Activated T-cell treated with anti-CD3 and anti-CD28 coated beads, Interleukin-2, amount 50 U/mL, for 1 hour (primary cell): ENCODE measurements around the gene BBOF1.
"Not testable (repeated sequence)": the region's sequence is repeated elsewhere in the genome, so short reads cannot be mapped to it uniquely, and the experiment has no call there.

Source experiments
- DNase-seq: peaks from one replicate; pipeline ENCODE4 v3.0.0-alpha.2; 2020

Gene BBOF1, protein sequence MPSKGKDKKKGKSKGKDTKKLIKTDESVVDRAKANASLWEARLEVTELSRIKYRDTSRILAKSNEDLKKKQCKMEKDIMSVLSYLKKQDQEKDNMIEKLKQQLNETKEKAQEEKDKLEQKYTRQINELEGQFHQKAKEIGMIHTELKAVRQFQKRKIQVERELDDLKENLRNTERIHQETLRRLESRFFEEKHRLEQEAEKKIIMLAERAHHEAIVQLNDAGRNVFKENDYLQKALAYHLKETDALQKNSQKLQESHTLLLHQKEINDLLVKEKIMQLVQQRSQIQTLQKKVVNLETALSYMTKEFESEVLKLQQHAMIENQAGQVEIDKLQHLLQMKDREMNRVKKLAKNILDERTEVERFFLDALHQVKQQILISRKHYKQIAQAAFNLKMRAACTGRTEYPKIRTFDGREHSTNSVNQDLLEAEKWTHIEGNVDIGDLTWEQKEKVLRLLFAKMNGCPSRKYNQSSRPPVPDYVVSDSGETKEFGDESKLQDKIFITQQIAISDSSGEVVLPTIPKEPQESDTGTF

DNA sequence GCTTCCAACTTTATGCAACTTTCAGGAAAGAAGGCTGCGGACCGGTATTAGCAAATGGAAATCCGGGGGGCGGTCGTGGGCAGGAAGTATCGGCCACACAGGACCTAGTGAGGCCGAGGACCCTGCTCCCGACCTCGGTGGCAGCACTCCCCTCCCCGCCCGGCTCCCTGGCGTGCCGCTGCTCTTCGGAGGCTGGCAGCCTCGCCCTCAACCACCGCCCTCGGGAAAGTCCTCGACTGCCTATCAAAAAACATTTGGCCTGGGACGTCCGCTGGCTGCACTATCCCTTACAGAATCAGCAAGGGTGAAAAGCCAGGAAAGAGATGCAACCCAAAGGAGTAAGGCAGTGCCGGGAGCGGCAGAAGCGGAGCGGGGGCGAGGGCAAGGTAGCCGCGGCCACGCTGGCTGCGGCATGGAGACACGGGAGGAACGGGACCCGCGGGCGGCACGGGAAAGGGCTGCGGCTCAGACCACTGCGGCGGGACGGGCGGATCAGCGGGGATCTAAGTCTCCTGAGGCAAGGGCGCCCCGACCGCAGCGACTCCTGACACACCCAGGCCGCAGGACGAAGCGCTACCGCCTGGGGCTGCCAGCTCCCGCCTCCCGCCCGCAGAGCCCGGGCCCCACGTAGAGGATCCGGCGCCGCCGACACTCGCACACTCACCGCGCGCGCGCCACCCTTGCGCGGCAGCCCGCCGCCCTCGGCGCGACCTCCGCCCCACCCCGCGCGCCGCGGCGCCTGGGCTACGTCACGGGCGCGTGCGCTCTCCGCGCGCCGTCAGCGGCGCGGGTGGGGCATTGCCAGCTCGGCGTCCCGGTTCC lies at the start of gene BBOF1, which contains the start of gene ENTPD5:
TSS of gene BBOF1 (plus strand) at position 764 of the 822 bp plus-strand sequence. CDS start 130 bp downstream, outside the sequence.
TSS of gene ENTPD5 (minus strand) at position 703 of the 822 bp plus-strand sequence. CDS start 31,186 bp downstream, outside the sequence.
- peak; percentile 87 for DNase-seq

GRCh38 chr14:73973497-73973896 lies 45.7 kb upstream of the BBOF1 start:
- DNase-seq: no peak

GRCh38 chr14:73976125-73976524 lies 43.0 kb upstream of the BBOF1 start:
- no peak for DNase-seq

- DNase-seq: no peak
These were observed 41.3 kb upstream of the BBOF1 start for GRCh38 chr14:73977896-73978295.

DNA sequence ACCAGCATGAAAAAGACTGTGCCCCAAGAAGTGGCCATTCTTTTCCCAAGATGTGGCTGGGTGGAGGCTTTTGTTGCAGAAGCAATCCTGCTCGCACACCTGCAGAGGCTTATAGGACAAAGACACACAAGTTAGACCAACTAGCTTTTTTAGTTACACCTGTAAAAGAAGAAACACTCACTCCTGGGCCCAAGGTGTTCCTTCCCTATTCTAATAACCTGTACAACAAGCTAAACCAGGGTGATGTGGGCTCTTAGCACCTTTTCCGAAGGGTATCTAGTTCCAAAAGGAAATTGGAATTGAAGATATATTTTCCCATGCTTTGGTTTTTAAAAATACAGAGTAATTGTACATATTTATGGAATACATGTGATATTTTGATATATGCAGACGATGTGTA lies 31.1 kb upstream of the BBOF1 start:
- DNase-seq: no peak

- DNase-seq: not testable (repeated sequence)
These were observed 30.5 kb upstream of the BBOF1 start for GRCh38 chr14:73988656-73989055.

DNA sequence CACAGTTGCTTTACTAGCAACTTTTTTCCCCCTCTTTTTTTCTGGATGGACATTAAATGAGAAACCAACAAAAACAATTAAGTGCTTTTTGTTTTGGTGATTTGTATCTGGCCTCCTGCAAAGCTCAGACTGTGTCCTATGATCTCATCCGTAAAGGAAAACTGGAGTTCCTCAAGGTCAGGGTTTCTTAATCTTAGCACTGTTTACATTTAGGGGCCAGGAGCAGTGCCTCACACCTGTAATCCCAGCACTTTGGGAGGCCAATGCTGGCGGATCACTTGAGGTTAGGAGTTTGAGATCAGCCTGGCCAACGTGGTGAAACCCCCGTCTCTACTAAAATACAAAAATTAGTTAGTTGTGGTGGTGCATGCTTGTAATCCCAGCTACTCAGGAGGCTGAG lies 28.1 kb upstream of the BBOF1 start:
- no peak for DNase-seq

DNA sequence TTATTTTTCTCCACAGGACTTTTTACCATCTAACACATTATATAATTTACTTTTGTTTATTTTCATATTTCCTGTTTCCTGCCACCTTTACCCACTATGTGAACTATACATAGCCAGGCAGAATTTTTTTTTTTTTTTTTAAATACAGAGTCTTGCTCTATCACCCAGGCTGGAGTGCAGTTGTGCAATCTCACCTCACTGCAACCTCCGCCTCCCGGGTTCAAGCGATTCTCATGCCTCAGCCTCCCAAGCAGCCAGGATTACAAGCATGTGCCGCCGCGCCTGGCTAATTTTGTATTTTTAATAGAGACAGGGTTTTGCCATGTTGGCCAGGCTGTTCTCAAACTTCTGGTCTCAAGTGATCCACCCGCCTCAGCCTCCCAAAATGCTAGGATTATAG lies 24.2 kb upstream of the BBOF1 start:
- not testable (repeated sequence) for DNase-seq

DNA sequence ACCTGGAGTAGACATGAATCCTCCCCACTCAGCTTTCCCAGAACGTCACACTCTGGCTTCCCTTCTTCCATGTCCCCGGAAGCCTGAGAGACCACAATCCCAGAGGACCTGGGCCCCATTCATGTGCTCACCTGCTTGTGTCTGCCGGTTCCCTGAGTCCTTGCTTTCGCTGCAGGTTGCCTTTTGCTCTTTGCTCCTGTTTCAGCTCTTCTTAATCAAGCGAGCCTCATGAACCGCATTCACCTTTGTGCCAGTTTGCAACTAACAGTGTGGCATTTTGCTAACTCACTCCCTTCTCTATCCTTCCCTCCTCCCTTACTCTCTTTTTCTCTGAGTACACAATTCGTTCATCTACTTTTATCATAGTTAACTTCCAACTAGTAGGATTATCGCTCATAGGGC lies 23.2 kb upstream of the BBOF1 start:
- no peak for DNase-seq

GRCh38 chr14:73996731-73997107 lies 22.4 kb upstream of the BBOF1 start:
- DNase-seq: no peak

GRCh38 chr14:73997108-73997943 lies 21.8 kb upstream of the BBOF1 start:
- no peak for DNase-seq

GRCh38 chr14:73997944-73998447 lies 21.2 kb upstream of the BBOF1 start:
- DNase-seq: no peak

GRCh38 chr14:73998726-73999125 lies 20.4 kb upstream of the BBOF1 start:
- no peak for DNase-seq

DNA sequence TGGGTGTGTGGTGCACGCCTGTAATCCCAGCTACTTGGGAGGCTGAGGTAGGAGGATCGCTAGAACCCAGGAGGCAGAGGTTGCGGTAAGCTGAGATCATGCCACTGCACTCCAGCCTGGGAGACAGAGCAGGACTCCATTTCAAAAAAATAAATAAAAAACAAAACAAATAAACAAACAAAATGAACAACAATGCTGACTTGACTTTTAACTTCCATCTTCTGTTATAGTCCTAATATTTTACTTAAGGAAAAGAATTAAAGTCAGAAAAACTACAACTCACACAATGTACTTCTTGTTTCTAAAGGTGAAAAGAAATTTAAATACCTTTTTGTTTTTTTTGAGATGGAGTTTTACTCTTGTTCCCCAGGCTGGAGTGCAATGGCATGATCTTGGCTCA lies 13.5 kb upstream of the BBOF1 start:
- not testable (repeated sequence) for DNase-seq

DNA sequence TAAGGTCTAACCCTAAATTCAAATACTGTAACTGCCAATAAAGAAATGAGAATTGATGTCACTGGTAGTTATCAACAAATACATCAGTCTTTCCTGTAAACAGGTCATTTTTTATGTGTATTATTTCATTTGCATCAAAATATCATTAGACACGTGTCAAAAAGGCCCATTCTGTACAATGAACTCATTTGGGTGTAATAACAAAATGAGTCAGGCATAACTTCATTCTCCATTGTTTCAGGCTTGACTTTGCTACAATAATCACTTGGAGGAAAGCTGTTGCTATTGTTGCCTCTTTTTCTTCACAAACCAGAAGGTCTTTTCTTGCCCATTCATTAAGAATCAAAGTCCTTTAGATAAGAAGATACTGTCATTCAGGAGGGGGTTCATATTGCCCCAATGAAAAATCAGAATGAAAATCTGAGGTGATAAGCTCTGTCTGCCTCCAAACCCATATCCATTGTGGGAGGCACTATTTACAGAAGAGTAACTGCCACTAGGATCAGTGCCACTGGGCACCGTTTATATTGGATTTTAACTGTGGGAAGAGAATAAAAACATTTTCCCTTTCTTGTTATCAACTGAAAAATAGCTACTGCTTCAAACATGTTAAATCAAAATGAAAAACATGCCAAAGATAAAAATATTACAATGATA lies 10.2 kb upstream of the BBOF1 start:
- DNase-seq: no peak

DNA sequence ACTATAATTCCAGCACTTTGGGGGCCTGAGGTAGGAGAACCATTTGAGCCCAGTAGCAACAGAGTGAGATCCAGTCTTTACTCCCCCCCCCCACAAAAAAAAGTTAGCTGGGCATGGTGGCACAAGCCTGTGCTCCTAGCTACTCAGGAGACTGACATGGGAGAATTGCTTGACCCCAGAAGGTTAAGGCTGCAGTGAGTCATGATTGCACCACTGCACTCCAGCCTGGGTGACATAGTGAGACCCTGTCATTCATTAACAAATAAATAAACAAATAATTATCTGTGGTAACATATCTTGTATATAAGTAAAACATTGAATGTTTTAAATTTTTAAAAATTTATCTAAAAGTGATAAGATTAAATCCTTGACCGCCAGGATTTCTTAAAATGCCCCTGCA lies 4.8 kb upstream of the BBOF1 start:
- DNase-seq: no peak

- no peak for DNase-seq
These were observed 4.0 kb upstream of the BBOF1 start for GRCh38 chr14:74015176-74015575.

- no peak for DNase-seq
These were observed 3.2 kb upstream of the BBOF1 start for GRCh38 chr14:74015963-74016362.

- DNase-seq: no peak
These were observed 969 bp upstream of the BBOF1 start for GRCh38 chr14:74018174-74018585.

- DNase-seq: no peak
These were observed 424 bp downstream of the BBOF1 start for GRCh38 chr14:74019408-74020137.

- no peak for DNase-seq
These were observed 3.2 kb downstream of the BBOF1 start for GRCh38 chr14:74022346-74022745.
